GM12878 (cell line): Measurements from ENCODE around the gene H6PD. TPM values are rescaled to one million over a fixed set of nuclear protein-coding genes. Genes with fewer than 3 reads are reported as not detected.

Experiments
- BRCA1 ChIP-seq: IDR thresholded peaks from 2 replicates; pipeline ENCODE4 v1.6.1; 2011; ENCODE audit warnings: low read depth, low read length, improper control_type of control experiment
- CHD2 ChIP-seq: IDR thresholded peaks from 2 replicates; pipeline ENCODE4 v1.6.1; 2011; ENCODE audit warnings: low read depth, low read length, improper control_type of control experiment, borderline replicate concordance
- CTCF ChIP-seq, 3 experiments: IDR thresholded peaks in 2 of 3; conservative IDR thresholded peaks in 1 of 3; 2 replicates each; pipeline ENCODE4 v1.5.1; 2011; ENCODE audit warnings: low read depth in 3 of 3, low read length in 3 of 3, mild to moderate bottlenecking in 3 of 3, control low read depth in 2 of 3, moderate library complexity in 2 of 3, inconsistent platforms in 1 of 3, mixed read lengths in 1 of 3; ENCODE audit not compliant: control insufficient read depth in 2 of 3, insufficient read depth in 1 of 3; ENCODE audit errors: extremely low read depth in 1 of 3
- E4F1 ChIP-seq: fragments of 450-650 bp; IDR thresholded peaks from 2 replicates; pipeline ENCODE4 v1.6.1; 2018; ENCODE audit warnings: borderline replicate concordance, mild to moderate bottlenecking; ENCODE audit not compliant: partially characterized antibody
- NFYA ChIP-seq: IDR thresholded peaks from 2 replicates; pipeline ENCODE4 v1.6.1; 2011; ENCODE audit warnings: low read depth, mild to moderate bottlenecking, low read length, improper control_type of control experiment, borderline replicate concordance
- NR2C2 ChIP-seq: IDR thresholded peaks from 2 replicates; pipeline ENCODE4 v1.6.1; 2011; ENCODE audit warnings: borderline replicate concordance, low read depth; ENCODE audit not compliant: control insufficient read depth, insufficient read length
- NR2F1 ChIP-seq: fragments of 450-650 bp; conservative IDR thresholded peaks from 2 replicates; pipeline ENCODE4 v1.6.1; 2017; ENCODE audit warnings: mild to moderate bottlenecking
- POU2F2 ChIP-seq: IDR thresholded peaks from 3 replicates; pipeline ENCODE4 v1.6.1; 2011; ENCODE audit warnings: low read depth, mild to moderate bottlenecking, low read length, borderline replicate concordance
- PRDM15 ChIP-seq: fragments of 450-650 bp; formaldehyde crosslinking; IDR thresholded peaks from 2 replicates; pipeline ENCODE4 v1.4.0; 2020; ENCODE audit warnings: mild to moderate bottlenecking, moderate library complexity
- SPI1 ChIP-seq: IDR thresholded peaks from 2 replicates; pipeline ENCODE4 v1.6.1; 2011; ENCODE audit warnings: low read depth, mild to moderate bottlenecking, low read length, moderate library complexity, borderline replicate concordance; ENCODE audit not compliant: insufficient read depth
- TCF7 ChIP-seq: IDR thresholded peaks from 2 replicates; pipeline ENCODE4 v1.6.1; 2014; ENCODE audit warnings: antibody characterized with exemption, borderline replicate concordance
- USF1 ChIP-seq: IDR thresholded peaks from 2 replicates; pipeline ENCODE4 v1.6.1; 2011; ENCODE audit warnings: borderline replicate concordance, low read depth, mild to moderate bottlenecking, moderate library complexity, mixed read lengths, low read length; ENCODE audit not compliant: insufficient read depth; ENCODE audit errors: extremely low read length
- ZBTB4 ChIP-seq: fragments of 450-650 bp; formaldehyde crosslinking; IDR thresholded peaks from 2 replicates; pipeline ENCODE4 v1.4.0; 2022; ENCODE audit warnings: mild to moderate bottlenecking, moderate library complexity
- polyA plus RNA-seq, 11 experiments: library from polyadenylated mRNA; depleted of rRNA in 4 of 11; unstranded in 6 of 11; stranded (reverse) in 5 of 11; fragments of >200 nt; fragmentation: Nextera tagmentation in 4 of 11; fragmentation: Illumina TruSeq in 1 of 11; extraction: Ambion mirVana in 4 of 11; extraction: Trizol in 1 of 11; gene quantifications; 1 replicate in 1 of 11; 2 replicates in 10 of 11; pipeline versions ENCODE4 v1.2.1 to v1.2.3, GENCODE V29; 2011 to 2016; ENCODE audit warnings: inconsistent platforms in 2 of 11, missing spikeins in 2 of 11, low read depth in 1 of 11
- total RNA-seq, 4 experiments: library from RNA; depleted of rRNA in 3 of 4; stranded (reverse); fragments of >200 nt in 3 of 4; fragmentation: Illumina TruSeq in 1 of 4; extraction: Trizol in 1 of 4; gene quantifications; 2 replicates each; pipeline versions ENCODE4 v1.2.1 to v1.2.3, GENCODE V29; 2013 to 2021

The H6PD gene
- total and polyA plus RNA-seq, 10 of the 15 experiments (the other 5 are each of a cell fraction or from before 2014, with no cell fraction given), result 1.2 to 20.7 (median 7.7) TPM

GRCh38 chr1:9196129-9197040, 38.2 kb upstream of the H6PD start (continued):
- TF ChIP-seq USF1 (no peak), POU2F2 (peak; percentile 74; the same call in 1 of the 3 replicates), ZBTB4 (CRISPR knock-in tag) (no peak), NR2C2 (no peak), CHD2 (0 out of 2 replicates have a peak, but pooled peaks have one; percentile 11), SPI1 (no peak), NFYA (no peak), NR2F1 (peak; percentile 82), TCF7 (no peak), PRDM15 (CRISPR knock-in tag) (no peak), E4F1 (no peak), CTCF (IDR thresholded peaks at IDR 0.05 in 2 of 3, conservative IDR thresholded peaks at IDR 0.05 in 1 of 3; ENCODE audit: control insufficient read depth in 2 of 3, extremely low read depth in 1 of 3, insufficient read depth in 1 of 3, low read depth in 3 of 3, low read length in 3 of 3) (peak; percentile 81 to 97 (median 86); a peak in 5 of 6 replicates), BRCA1 (no peak)
